PC-3 (cell line): Measurements from ENCODE around the gene FKBP7. TPM values are rescaled to one million over a fixed set of nuclear protein-coding genes. Genes with fewer than 3 reads are reported as not detected.
A peak's percentile ranks its signal among the peaks of the same experiment; 100 is the strongest.

ENCODE experiments used
- ATAC-seq: fragments of 200-7000 bp; cut with Tn5 transposase; 2 replicates; pipeline ENCODE4 v1.9.1; 2020; ENCODE audit warnings: mild to moderate bottlenecking, moderate library complexity
- BruUV-seq: library from RNA; stranded (reverse); fragments of 400-500 nt; replicated peaks from 2 replicates; lab custom pipeline; 2021; lab: Mats Ljungman, UMichigan
- CTCF ChIA-PET: fragments of 300-600 bp; sonication (Branson Sonifier 250); formaldehyde crosslinking; loops from one replicate; lab custom pipeline; 2022; ENCODE audit warnings: antibody characterized with exemption; lab: Charles Lee
- POLR2A ChIA-PET: fragments of 300-600 bp; sonication (Branson Sonifier 250); formaldehyde crosslinking; loops from one replicate; lab custom pipeline; 2022; ENCODE audit warnings: antibody characterized with exemption; ENCODE audit not compliant: unreplicated experiment; lab: Charles Lee
- DNase-seq: peaks from one replicate; pipeline ENCODE4 v3.0.0-alpha.2; 2015
- H2AFZ ChIP-seq: fragments of 300-600 bp; sonication (generic); 2 replicates; pipeline ENCODE4 v1.6.0; 2016; ENCODE audit warnings: antibody characterized with exemption, low read length
- H3F3A ChIP-seq: fragments of 300-600 bp; sonication (generic); one replicate; pipeline ENCODE4 v1.6.0; 2017; ENCODE audit warnings: antibody characterized with exemption, low read length, control low read depth, mild to moderate bottlenecking; ENCODE audit not compliant: unreplicated experiment
- H3K27ac ChIP-seq: fragments of 300-600 bp; sonication (generic); 2 replicates; pipeline ENCODE4 v1.5.1; 2016; ENCODE audit warnings: mild to moderate bottlenecking, low read length
- H3K27me3 ChIP-seq: fragments of 300-600 bp; sonication (generic); 2 replicates; pipeline ENCODE4 v1.6.1; 2016; ENCODE audit warnings: low read length, mixed read lengths
- H3K36me3 ChIP-seq: fragments of 300-600 bp; sonication (generic); 2 replicates; pipeline ENCODE4 v1.6.1; 2016; ENCODE audit warnings: low read depth, mixed run types, low read length, mixed read lengths
- H3K4me1 ChIP-seq: fragments of 300-600 bp; sonication (generic); 2 replicates; pipeline ENCODE4 v1.5.1; 2016; ENCODE audit warnings: low read length; ENCODE audit not compliant: insufficient read depth
- H3K4me2 ChIP-seq: fragments of 300-600 bp; sonication (generic); 2 replicates; pipeline ENCODE4 v1.6.0; 2016; ENCODE audit warnings: low read length
- H3K4me3 ChIP-seq: fragments of 300-600 bp; sonication (generic); 2 replicates; pipeline ENCODE4 v1.5.1; 2016; ENCODE audit warnings: mild to moderate bottlenecking, low read length, mixed read lengths
- H3K79me2 ChIP-seq: fragments of 300-600 bp; sonication (generic); 2 replicates; pipeline ENCODE4 v1.6.1; 2017; ENCODE audit warnings: low read length, mixed read lengths
- H3K9ac ChIP-seq: fragments of 300-600 bp; sonication (generic); 2 replicates; pipeline ENCODE4 v1.6.0; 2016; ENCODE audit warnings: mild to moderate bottlenecking, low read length
- H3K9me2 ChIP-seq: fragments of 300-600 bp; sonication (generic); replicated peaks from 2 replicates; pipeline ENCODE4 v1.6.1; 2016; ENCODE audit warnings: mixed run types, low read length, mixed read lengths
- H3K9me3 ChIP-seq: fragments of 300-600 bp; sonication (generic); 2 replicates; pipeline ENCODE4 v1.6.1; 2016; ENCODE audit warnings: low read length, mixed read lengths
- H4K20me1 ChIP-seq: fragments of 300-600 bp; sonication (generic); 2 replicates; pipeline ENCODE4 v1.6.1; 2016; ENCODE audit warnings: low read length, mixed read lengths
- EZH2 ChIP-seq: fragments of 300-600 bp; sonication (generic); IDR thresholded peaks from one replicate; pipeline ENCODE4 v1.6.1; 2017; ENCODE audit warnings: antibody characterized with exemption, mild to moderate bottlenecking, low read length; ENCODE audit not compliant: unreplicated experiment
- EZH2phosphoT487 ChIP-seq: fragments of 300-600 bp; sonication (generic); IDR thresholded peaks from 2 replicates; pipeline ENCODE4 v1.6.1; 2018; ENCODE audit warnings: mild to moderate bottlenecking, antibody characterized with exemption, low read length, borderline replicate concordance
- intact Hi-C: fragments of 100-400 bp; cut with micrococcal nuclease; formaldehyde crosslinking; loops from 2 replicates; pipeline ENCODE4 v1.9.0; 2023
- total RNA-seq: library from RNA; depleted of rRNA; stranded (reverse); fragments of >200 nt; gene quantifications from 2 replicates; pipeline ENCODE4 v1.2.3, GENCODE V29; 2014
- TF ChIP-seq, protein P1 (sequence below): fragments of 300-600 bp; sonication (generic); conservative IDR thresholded peaks from 2 replicates; pipeline ENCODE4 v1.5.1; 2017; ENCODE audit warnings: antibody characterized with exemption, low read depth, mild to moderate bottlenecking, low read length

Gene FKBP7
- total RNA-seq, 1 experiment from 2014 or later = 4.2 TPM

DNA sequence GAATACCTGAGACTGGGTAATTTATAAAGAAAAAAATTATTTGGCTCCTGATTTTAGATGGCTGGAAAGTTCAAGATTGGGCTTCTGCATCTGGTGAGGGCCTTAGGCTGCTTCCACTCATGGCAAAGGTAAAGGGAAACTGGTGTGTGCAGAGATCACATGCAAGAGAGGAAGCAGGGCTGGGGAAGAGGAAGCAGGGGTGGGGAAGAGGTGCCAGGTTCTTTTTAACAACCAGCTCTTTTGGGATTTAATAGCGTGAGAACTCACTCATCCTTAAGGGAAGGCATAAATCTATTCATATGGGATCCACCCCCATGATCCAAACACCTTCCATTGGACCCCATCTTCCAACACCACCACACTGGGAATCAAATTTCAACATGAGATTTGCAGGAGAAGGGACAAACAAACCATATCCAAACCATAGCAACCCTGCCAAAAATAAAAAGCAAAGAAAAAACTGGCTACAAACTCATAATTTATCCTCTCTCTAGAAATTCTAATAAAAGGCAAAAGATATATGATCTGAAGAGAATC lies 57.9 kb downstream of the FKBP7 start:
- ChIA-PET CTCF (no interaction called here), POLR2A (no interaction called here)
- Histone ChIP-seq H4K20me1 (no peaks in the 10 kb centered on the region), H3K79me2 (no peaks in the 10 kb centered on the region), H3K4me3 (no peak overlapping the region), H3K27me3 (no peaks in the 10 kb centered on the region), H3K36me3 (no peaks in the 10 kb centered on the region), H3K9me2 (no peaks in the 10 kb centered on the region), H3K4me2 (no peak overlapping the region), H3K27ac (no peak overlapping the region), H3K9me3 (no peaks in the 10 kb centered on the region), H3K9ac (no peak overlapping the region), H3F3A (no peaks in the 10 kb centered on the region), H2AFZ (no peak overlapping the region), H3K4me1 (no peaks in the 10 kb centered on the region)
- no peak for TF ChIP-seq EZH2
- no peak for TF ChIP-seq EZH2phosphoT487
- TF ChIP-seq, protein P1, sequence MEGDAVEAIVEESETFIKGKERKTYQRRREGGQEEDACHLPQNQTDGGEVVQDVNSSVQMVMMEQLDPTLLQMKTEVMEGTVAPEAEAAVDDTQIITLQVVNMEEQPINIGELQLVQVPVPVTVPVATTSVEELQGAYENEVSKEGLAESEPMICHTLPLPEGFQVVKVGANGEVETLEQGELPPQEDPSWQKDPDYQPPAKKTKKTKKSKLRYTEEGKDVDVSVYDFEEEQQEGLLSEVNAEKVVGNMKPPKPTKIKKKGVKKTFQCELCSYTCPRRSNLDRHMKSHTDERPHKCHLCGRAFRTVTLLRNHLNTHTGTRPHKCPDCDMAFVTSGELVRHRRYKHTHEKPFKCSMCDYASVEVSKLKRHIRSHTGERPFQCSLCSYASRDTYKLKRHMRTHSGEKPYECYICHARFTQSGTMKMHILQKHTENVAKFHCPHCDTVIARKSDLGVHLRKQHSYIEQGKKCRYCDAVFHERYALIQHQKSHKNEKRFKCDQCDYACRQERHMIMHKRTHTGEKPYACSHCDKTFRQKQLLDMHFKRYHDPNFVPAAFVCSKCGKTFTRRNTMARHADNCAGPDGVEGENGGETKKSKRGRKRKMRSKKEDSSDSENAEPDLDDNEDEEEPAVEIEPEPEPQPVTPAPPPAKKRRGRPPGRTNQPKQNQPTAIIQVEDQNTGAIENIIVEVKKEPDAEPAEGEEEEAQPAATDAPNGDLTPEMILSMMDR = no peak
- no peak for ATAC-seq
- no peak for DNase-seq
- intact Hi-C loops = no loop called here
- no TSS peak for BruUV-seq

- DNase-seq = peak; percentile 64
- intact Hi-C loops = loop anchor here (1.0 to 10.0 kb wide), 6 partner anchors 110 to 634 kb away; partner anchors contain the start of gene RBM45
- Histone ChIP-seq H3K4me1 (peaks cover 6% of the 10 kb centered on the region; the same call in 1 of the 2 replicates), H3K4me3 (no peak overlapping the region), H3K9me3 (no peaks in the 10 kb centered on the region), H4K20me1 (no peaks in the 10 kb centered on the region), H3K9ac (no peak overlapping the region), H3K27me3 (no peaks in the 10 kb centered on the region), H2AFZ (no peak overlapping the region), H3K9me2 (no peaks in the 10 kb centered on the region), H3K36me3 (no peaks in the 10 kb centered on the region), H3K27ac (no peak overlapping the region), H3K79me2 (no peaks in the 10 kb centered on the region), H3K4me2 (no peak overlapping the region), H3F3A (no peaks in the 10 kb centered on the region)
- ATAC-seq = peak; percentile 51
- ChIA-PET CTCF (interaction anchor here (0.6 to 1.7 kb wide), 13 partner anchors 11 to 619 kb away, joined by 3 to 9 read pairs (median 4); no protein-coding TSS in a partner anchor), POLR2A (interaction anchor here (0.6 kb wide), 2 partner anchors 49 to 347 kb away, joined by 3 read pairs; partner anchors contain the start of gene PDE11A)
- TF ChIP-seq EZH2phosphoT487 (no peak), EZH2 (no peak)
- TF ChIP-seq, protein P1 = peak; percentile 72
- no TSS peak for BruUV-seq
These were observed 59.3 kb downstream of the FKBP7 start for GRCh38 chr2:178419123-178419522.

GRCh38 chr2:178418426-178418825 lies 60.0 kb downstream of the FKBP7 start:
- ATAC-seq (no peak), DNase-seq (peak; percentile 24)
- no peak overlapping the region for H3K27ac ChIP-seq
- no peak overlapping the region for H3K4me2 ChIP-seq
- H3K4me3 ChIP-seq = no peak overlapping the region
- H3F3A ChIP-seq = no peaks in the 10 kb centered on the region
- no peaks in the 10 kb centered on the region for H3K9me2 ChIP-seq
- H3K9ac ChIP-seq = no peak overlapping the region
- TF ChIP-seq EZH2phosphoT487 (no peak), EZH2 (no peak)
- TF ChIP-seq, protein P1 = no peak
- no peaks in the 10 kb centered on the region for H3K36me3 ChIP-seq
- no peaks in the 10 kb centered on the region for H3K9me3 ChIP-seq
- CTCF ChIA-PET = interaction anchor here (1.0 to 1.7 kb wide), 3 partner anchors 110 to 286 kb away, joined by 4 to 5 read pairs (median 4); no protein-coding TSS in a partner anchor
- H2AFZ ChIP-seq = no peak overlapping the region
- no TSS peak for BruUV-seq
- H3K27me3 ChIP-seq = no peaks in the 10 kb centered on the region
- H4K20me1 ChIP-seq = no peaks in the 10 kb centered on the region
- peaks cover 6% of the 10 kb centered on the region; the same call in 1 of the 2 replicates for H3K4me1 ChIP-seq
- intact Hi-C loops = loop anchor here (2.0 to 10.0 kb wide), 4 partner anchors 110 to 634 kb away; no protein-coding TSS in a partner anchor
- POLR2A ChIA-PET = no interaction called here
- no peaks in the 10 kb centered on the region for H3K79me2 ChIP-seq
